ENCODE results near the gene GRIN3B. TPM values are rescaled to one million over a fixed set of nuclear protein-coding genes. Genes with fewer than 3 reads are reported as not detected.

The GRIN3B gene, protein sequence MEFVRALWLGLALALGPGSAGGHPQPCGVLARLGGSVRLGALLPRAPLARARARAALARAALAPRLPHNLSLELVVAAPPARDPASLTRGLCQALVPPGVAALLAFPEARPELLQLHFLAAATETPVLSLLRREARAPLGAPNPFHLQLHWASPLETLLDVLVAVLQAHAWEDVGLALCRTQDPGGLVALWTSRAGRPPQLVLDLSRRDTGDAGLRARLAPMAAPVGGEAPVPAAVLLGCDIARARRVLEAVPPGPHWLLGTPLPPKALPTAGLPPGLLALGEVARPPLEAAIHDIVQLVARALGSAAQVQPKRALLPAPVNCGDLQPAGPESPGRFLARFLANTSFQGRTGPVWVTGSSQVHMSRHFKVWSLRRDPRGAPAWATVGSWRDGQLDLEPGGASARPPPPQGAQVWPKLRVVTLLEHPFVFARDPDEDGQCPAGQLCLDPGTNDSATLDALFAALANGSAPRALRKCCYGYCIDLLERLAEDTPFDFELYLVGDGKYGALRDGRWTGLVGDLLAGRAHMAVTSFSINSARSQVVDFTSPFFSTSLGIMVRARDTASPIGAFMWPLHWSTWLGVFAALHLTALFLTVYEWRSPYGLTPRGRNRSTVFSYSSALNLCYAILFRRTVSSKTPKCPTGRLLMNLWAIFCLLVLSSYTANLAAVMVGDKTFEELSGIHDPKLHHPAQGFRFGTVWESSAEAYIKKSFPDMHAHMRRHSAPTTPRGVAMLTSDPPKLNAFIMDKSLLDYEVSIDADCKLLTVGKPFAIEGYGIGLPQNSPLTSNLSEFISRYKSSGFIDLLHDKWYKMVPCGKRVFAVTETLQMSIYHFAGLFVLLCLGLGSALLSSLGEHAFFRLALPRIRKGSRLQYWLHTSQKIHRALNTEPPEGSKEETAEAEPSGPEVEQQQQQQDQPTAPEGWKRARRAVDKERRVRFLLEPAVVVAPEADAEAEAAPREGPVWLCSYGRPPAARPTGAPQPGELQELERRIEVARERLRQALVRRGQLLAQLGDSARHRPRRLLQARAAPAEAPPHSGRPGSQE
- total RNA-seq = 0.65 TPM in 1 of 2 replicates, not detected in the other

DNA sequence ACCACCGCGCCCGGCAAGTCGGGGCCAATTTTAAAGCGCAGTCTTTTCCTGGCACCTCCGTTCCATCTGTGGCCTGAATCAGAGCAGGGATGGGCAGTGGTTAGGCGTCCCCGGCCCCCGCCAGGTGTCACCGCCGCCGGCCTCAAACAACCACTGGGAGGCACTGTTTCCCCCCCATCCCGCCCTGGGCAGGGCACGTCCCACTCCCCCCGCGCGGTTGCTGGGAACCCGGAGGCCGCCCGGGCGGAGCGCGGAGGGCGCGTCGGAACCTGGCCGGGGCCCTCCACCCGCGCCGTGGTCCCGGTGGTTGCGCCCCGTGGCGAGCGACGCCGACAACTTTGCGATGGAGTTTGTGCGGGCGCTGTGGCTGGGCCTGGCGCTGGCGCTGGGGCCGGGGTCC, at the start of gene GRIN3B:
Gene GRIN3B, plus strand, starts transcription at position 325 of the 400 bp plus-strand sequence. Its CDS starts 19 bp downstream, at position 344.

DNA sequence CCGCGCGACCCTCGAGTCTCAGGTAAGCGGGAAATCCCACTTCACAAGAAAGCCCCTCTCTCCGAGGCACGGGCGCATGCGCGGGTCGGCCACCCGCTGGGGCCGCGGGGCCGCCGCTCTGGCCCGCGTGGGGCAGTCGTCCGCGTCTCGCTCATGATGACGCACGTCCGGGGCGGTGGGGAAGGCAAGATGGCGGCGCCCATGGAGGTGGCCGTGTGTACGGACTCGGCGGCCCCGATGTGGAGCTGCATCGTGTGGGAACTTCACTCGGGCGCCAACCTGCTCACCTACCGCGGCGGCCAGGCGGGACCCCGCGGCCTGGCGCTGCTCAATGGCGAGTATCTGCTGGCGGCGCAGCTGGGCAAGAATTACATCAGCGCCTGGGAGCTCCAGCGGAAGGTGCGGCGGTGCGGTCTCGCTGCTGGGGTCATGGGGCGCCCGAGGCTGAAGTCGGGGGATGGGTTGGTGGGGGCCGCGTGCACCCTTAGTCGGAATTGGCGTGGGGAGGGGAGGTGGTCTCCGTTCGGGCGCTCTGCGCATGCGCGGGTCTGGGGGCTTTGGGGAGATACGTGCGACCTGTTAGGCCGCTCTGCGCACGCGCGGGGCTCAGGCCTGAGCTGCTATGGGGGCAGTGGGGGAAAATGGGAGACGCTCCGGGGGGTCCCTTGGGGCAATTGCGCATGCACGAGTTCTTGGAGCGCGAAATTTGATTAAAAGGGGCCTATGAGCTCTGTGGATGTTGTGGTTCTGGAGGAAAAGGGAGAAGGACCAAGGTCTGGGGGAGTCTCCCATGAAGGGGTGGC, 15.9 kb upstream of the GRIN3B start, which contains the start of gene WDR18:
Gene WDR18, plus strand, starts transcription at position 181 of the 803 bp plus-strand sequence. Its CDS starts 9 bp downstream, at position 190.

DNA sequence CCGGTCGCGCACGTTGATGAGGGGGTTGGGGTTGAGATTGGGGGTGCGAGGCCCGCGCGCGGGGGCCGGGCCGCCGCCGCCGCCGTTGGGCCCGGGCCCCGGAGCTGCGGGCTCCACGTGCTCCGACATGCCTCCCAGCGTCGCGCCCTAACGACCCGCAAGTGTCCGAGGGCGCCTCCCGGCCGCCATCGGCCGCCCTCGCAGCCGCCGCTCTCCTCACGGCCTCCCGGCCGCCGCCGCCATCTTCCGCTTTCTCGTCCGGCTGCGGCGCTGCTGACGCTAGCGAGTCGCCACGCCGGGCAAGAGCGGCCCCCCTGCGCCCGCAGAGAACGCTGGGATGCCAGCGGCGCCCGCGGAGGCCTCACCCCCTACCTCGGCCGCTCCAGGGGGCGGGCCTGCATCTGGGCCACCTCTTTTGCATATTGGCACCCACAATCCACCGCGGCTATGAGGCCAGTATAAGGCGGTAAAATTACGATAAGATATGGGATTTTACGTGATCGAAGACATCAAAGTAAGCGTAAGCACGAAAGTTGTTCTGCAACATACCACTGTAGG, 20.7 kb downstream of the GRIN3B start, which contains the start of gene TMEM259:
Gene TMEM259, minus strand, starts transcription at position 256 of the 558 bp plus-strand sequence. Its CDS starts 127 bp downstream, at position 129.

DNA sequence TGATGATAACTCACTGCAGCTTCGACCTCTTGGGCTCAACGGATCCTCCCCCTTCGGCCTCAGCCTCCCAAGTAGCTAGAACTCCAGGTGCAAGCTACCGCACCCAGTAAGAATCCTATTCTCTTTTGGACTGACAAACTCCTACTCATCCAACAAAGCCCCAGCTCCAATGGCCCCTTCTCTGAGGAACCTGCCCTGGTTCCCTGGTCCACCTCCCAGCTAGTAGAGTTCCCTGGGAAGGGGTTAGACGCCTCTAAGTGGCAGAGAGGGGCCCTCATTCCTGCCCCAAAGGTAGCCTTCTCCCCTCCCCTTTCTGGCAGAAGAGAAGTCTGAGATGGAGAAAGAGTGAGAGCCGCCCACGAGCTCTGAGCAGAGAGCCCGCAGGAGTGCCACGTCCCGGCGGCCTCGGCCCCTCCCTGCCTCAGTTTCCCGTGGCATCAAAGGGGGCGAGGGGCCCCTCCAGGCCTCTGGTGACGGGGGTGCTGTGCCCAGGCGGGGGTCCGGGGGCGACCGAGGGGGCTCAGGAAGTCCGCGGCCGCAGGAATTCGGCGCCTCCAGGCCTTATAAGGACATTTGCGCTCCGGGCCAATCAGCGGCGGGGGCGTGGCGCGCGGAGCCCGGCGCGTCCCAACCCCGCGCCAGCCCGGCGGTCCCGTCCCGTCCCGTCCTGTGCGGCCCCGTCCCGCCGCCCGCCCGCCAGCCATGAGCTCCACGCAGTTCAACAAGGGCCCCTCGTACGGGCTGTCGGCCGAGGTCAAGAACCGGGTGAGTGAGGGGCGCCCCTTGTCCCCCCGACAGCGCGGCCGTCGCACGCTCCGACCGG, 26.0 kb downstream of the GRIN3B start, which contains the start of gene CNN2:
Gene CNN2, plus strand, starts transcription at position 649 of the 823 bp plus-strand sequence. Its CDS starts 54 bp downstream, at position 703.

DNA sequence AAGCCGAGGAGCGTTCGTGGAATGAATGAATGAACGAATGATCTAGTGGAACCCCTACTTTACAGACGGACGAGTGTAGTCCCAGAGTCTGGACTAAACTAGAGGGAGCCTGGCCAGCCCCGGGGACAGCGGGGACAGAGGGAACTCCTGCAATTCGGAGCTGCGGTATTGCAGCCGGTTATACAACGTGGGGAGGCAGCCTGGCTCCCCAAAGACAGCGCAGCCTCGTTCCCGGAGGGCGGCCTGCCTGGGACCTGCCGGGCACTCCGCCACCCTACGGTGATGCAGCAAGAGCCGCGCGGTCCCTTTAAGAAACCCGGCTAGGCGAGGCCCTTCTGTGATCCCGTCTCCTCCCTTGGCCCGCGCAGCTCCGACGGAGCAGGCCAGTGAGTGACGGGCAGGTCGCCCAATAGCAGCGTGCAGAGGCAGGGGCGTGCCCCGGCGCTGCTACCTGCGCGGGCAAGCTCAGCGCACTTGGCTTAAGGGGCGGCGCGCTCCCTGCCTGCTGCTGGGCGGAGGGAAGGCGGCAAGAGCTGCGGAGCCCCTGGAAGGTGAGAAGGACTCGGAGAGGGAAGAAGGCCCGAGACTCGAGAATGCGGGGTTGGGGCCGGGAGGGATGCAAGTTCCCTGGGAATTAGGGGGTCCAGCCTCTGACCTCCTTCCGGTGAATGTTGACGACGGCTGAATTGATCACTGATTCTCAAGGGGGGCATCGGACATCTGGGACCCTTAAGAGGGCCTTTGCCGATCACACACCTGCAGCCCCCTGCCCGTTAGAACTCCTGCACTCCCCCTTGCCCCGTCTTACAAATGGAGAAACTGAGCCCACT, 39.6 kb downstream of the GRIN3B start, which contains the start of gene ABCA7:
Gene ABCA7, plus strand, starts transcription at position 462 of the 830 bp plus-strand sequence. CDS start 1,255 bp downstream, outside the sequence.

Other genes starting within 250 kb of the GRIN3B start
- not detected in 2 replicates for gene MISP, start 249.3 kb upstream of the GRIN3B start, total RNA-seq
- 107 and 220 TPM in 2 replicates for gene PTBP1, start 203.0 kb upstream of the GRIN3B start, total RNA-seq
- gene PLPPR3, start 178.5 kb upstream of the GRIN3B start, total RNA-seq = 0.15 and 0.97 TPM in 2 replicates
- gene AZU1, start 172.6 kb upstream of the GRIN3B start, total RNA-seq = not detected in 2 replicates
- not detected in 2 replicates for gene PRTN3, start 159.4 kb upstream of the GRIN3B start, total RNA-seq
- gene ELANE, start 148.1 kb upstream of the GRIN3B start, total RNA-seq = not detected in 2 replicates
- gene CFD, start 140.8 kb upstream of the GRIN3B start, total RNA-seq = 0.30 and 1.3 TPM in 2 replicates
- 17.2 and 23.4 TPM in 2 replicates for gene MED16, start 107.2 kb upstream of the GRIN3B start, total RNA-seq
- gene RNU6-9, start 106.9 kb upstream of the GRIN3B start, total RNA-seq = not detected in 2 replicates
- gene R3HDM4, start 87.2 kb upstream of the GRIN3B start, total RNA-seq = 14.0 and 18.8 TPM in 2 replicates
- gene KISS1R, start 83.1 kb upstream of the GRIN3B start, total RNA-seq = not detected in 2 replicates
- 2.7 and 7.1 TPM in 2 replicates for gene ARID3A, start 74.4 kb upstream of the GRIN3B start, total RNA-seq
- 83.3 and 118 TPM in 2 replicates for gene WDR18, start 16.1 kb upstream of the GRIN3B start, total RNA-seq
- gene TMEM259, start 20.7 kb downstream of the GRIN3B start, total RNA-seq = 52.3 and 57.5 TPM in 2 replicates
- gene RNU6-2, start 21.1 kb downstream of the GRIN3B start, total RNA-seq = not detected in 2 replicates
- gene CNN2, start 26.2 kb downstream of the GRIN3B start, total RNA-seq = 120 and 173 TPM in 2 replicates
- gene ABCA7, start 39.7 kb downstream of the GRIN3B start, total RNA-seq = 4.5 and 5.2 TPM in 2 replicates
- gene ARHGAP45, start 66.7 kb downstream of the GRIN3B start, total RNA-seq = 10.1 and 10.5 TPM in 2 replicates
- gene POLR2E, start 95.0 kb downstream of the GRIN3B start, total RNA-seq = 88.0 and 145 TPM in 2 replicates
- 323 and 461 TPM in 2 replicates for gene GPX4, start 103.6 kb downstream of the GRIN3B start, total RNA-seq
- gene SBNO2, start 173.8 kb downstream of the GRIN3B start, total RNA-seq = 28.3 and 31.0 TPM in 2 replicates
- 89.0 and 103 TPM in 2 replicates for gene STK11, start 205.4 kb downstream of the GRIN3B start, total RNA-seq
- gene CBARP, start 237.6 kb downstream of the GRIN3B start, total RNA-seq = 1.6 and 2.6 TPM in 2 replicates
- gene ATP5F1D, start 241.3 kb downstream of the GRIN3B start, total RNA-seq = 18.1 and 28.9 TPM in 2 replicates
- 16.6 and 39.8 TPM in 2 replicates for gene MIDN, start 248.2 kb downstream of the GRIN3B start, total RNA-seq